Measurements from ENCODE around the gene DLGAP1. TPM values are rescaled to one million over a fixed set of nuclear protein-coding genes. Genes with fewer than 3 reads are reported as not detected.

Gene DLGAP1
- total and polyA plus RNA-seq, 9 donors, result 2.0 to 42.7 (median 3.8) TPM

- Histone ChIP-seq H3K4me1 (ENCODE audit: insufficient read depth) (no peaks in the 10 kb centered on the region), H3K36me3 (no peaks in the 10 kb centered on the region), H3K4me3 (no peak overlapping the region), H3K27ac (no peak overlapping the region), H3K9me3 (no peaks in the 10 kb centered on the region), H3K27me3 (no peaks in the 10 kb centered on the region)
- TF ChIP-seq POLR2A (IDR thresholded peaks at IDR 0.05) (no peak), EP300 (IDR thresholded peaks at IDR 0.05) (no peak), CTCF (IDR thresholded peaks at IDR 0.05) (no peak)
- intact Hi-C loops (cut with DNase I), result no loop called here
- no peak for DNase-seq
Observed at GRCh38 chr18:4125224-4125623, 329.9 kb downstream of the DLGAP1 start.

- H3K4me3 ChIP-seq, result no peak overlapping the region
- no peaks in the 10 kb centered on the region for H3K9me3 ChIP-seq
- no peaks in the 10 kb centered on the region for H3K4me1 ChIP-seq (ENCODE audit: insufficient read depth)
- H3K36me3 ChIP-seq, result no peaks in the 10 kb centered on the region
- 42 to 67% (median 49%) methylated on average over 1 of the region's 1 CpG for WGBS, 3 donors
- no peak for DNase-seq
- intact Hi-C loops (cut with DNase I), result no loop called here
- H3K27me3 ChIP-seq, result no peaks in the 10 kb centered on the region
- H3K27ac ChIP-seq, result no peak overlapping the region
- TF ChIP-seq CTCF (IDR thresholded peaks at IDR 0.05), result no peak
- TF ChIP-seq POLR2A (IDR thresholded peaks at IDR 0.05), result no peak
- no peak for TF ChIP-seq EP300 (IDR thresholded peaks at IDR 0.05)
Observed at GRCh38 chr18:4119813-4120212, 335.3 kb downstream of the DLGAP1 start.

- no peak overlapping the region for H3K4me3 ChIP-seq
- no peaks in the 10 kb centered on the region for H3K4me1 ChIP-seq (ENCODE audit: insufficient read depth)
- TF ChIP-seq EP300 (IDR thresholded peaks at IDR 0.05) (no peak), POLR2A (IDR thresholded peaks at IDR 0.05) (no peak), CTCF (IDR thresholded peaks at IDR 0.05) (no peak)
- H3K9me3 ChIP-seq, result no peaks in the 10 kb centered on the region
- DNase-seq, result no peak
- H3K27me3 ChIP-seq, result no peaks in the 10 kb centered on the region
- H3K27ac ChIP-seq, result no peak overlapping the region
- no peaks in the 10 kb centered on the region for H3K36me3 ChIP-seq
- 74 to 81% (median 79%) methylated on average over 7 of the region's 7 CpGs for WGBS, 3 donors
- intact Hi-C loops (cut with DNase I), result no loop called here
Observed at GRCh38 chr18:4119127-4119648, 335.9 kb downstream of the DLGAP1 start.

GRCh38 chr18:4108016-4108415, 347.1 kb downstream of the DLGAP1 start:
- Histone ChIP-seq H3K27me3 (no peaks in the 10 kb centered on the region), H3K27ac (no peak overlapping the region), H3K9me3 (no peaks in the 10 kb centered on the region), H3K4me3 (no peak overlapping the region), H3K36me3 (no peaks in the 10 kb centered on the region), H3K4me1 (ENCODE audit: insufficient read depth) (no peaks in the 10 kb centered on the region)
- TF ChIP-seq CTCF (IDR thresholded peaks at IDR 0.05) (no peak), POLR2A (IDR thresholded peaks at IDR 0.05) (no peak), EP300 (IDR thresholded peaks at IDR 0.05) (no peak)
- intact Hi-C loops (cut with DNase I), result no loop called here
- DNase-seq, result no peak
- WGBS, 3 donors, result 43 to 84% (median 47%) methylated on average over 1 of the region's 1 CpG
